Measurements from ENCODE around the gene RIC8A.
"Not testable (repeated sequence)": the region's sequence is repeated elsewhere in the genome, so short reads cannot be mapped to it uniquely, and the experiment has no call there.

Gene RIC8A

DNA sequence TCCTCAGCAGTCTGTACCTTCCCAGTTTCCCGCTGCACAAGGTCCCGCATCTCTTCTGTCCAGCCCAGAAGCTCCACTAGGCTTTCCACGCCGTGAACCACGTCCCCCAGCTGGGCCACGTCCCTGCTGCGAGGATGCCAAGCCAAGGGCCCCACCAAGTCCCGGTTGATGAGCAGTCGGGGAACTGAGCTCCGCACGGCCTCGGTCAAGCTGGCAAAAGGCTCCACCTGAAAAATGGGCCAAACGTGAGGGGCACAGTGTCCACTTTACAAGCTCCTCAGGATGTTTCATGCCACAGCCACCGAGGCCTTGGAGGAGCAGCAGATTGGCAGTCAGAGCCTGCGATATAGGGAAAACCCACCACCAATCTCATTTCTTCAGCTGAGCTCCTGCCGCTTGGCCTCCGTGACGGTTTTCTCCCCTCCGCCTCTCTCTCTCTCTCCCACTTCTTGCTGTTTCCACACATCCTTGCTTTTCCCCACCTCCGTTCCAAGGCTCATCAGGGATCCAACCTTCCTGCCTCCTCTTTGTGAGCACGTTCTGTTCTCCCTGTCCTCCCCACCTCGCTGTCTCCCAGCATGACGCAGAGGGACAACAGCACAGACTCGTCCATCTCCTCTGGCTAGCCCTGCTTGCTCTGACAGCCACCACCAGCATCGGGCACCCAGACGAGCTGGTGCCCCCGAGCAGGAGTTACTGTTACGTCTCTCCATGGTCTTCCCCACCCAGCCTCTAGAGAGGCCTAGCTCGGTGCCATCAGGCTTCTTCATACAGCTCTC lies 11.5 kb downstream of the RIC8A start:
- TF ChIP-seq POLR2A (IDR thresholded peaks at IDR 0.05; ENCODE audit: low read depth, low read length) = no peak
- DNase-seq (ENCODE audit: insufficient read length, low spot score) (no peak), FAIRE-seq (no peak)

DNA sequence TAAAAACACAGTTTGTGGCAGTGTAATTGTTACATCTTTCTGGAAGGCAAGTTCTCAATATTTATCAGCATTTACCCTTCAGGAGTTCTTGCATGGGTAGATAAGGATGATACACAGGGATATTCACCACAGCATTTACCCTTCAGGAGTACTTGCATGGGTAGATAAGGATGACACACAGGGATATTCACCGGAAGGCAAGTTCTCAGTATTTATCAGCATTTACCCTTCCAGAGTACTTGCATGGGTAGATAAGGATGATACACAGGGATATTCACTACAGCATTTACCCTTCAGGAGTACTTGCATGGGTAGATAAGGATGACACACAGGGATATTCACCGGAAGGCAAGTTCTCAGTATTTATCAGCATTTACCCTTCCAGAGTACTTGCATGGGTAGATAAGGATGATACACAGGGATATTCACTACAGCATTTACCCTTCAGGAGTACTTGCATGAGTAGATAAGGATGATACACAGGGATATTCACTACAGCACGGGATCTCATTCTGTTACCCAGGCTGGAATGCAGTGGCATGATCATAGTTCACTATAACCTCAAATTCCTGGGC lies 13.2 kb downstream of the RIC8A start:
- DNase-seq (ENCODE audit: insufficient read length, low spot score); FAIRE-seq: not testable (repeated sequence)

GRCh38 chr11:221539-221938 lies 14.0 kb downstream of the RIC8A start:
- FAIRE-seq (no peak), DNase-seq (ENCODE audit: insufficient read length, low spot score) (no peak)
- no peak for TF ChIP-seq POLR2A (IDR thresholded peaks at IDR 0.05; ENCODE audit: low read depth, low read length)

DNA sequence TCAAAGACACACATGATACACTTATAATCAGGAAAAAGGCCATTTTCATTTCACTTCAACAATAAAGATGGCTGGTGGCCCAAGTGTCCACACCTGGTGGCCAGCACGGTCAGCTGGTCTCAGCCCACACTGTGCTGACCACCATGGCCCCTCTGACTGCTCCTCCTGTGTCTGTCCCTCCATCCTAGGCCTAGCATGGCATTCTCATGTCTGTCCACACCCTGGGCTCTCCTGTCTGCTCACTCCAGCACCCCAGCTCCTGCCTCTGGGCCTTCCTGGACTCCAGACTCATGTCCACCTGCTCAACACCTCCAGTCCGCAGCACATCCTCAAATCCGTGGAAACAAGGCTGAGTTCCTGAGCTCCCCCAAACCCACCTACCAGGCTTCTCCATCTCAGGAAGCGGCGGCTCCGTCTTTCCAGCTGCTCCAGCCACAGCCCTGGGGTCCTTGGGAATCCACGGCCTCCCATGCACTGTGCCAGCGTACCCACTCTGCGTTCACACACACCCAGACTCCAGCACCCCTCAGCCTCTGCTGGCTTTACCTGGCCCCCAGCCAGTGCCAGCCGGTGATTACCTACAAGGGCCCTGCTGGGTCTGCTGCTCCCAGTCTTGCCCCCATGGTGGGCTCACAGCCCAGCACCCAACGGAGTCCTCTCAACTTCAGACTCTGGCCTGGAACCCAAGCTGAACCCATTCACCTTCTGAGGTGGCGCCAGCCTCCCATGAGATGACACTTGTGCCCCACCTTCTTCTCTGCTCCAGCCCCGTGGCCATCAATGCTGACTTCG lies 14.7 kb downstream of the RIC8A start:
- TF ChIP-seq POLR2A (IDR thresholded peaks at IDR 0.05; ENCODE audit: low read depth, low read length) = no peak
- FAIRE-seq (no peak), DNase-seq (ENCODE audit: insufficient read length, low spot score) (no peak)

DNA sequence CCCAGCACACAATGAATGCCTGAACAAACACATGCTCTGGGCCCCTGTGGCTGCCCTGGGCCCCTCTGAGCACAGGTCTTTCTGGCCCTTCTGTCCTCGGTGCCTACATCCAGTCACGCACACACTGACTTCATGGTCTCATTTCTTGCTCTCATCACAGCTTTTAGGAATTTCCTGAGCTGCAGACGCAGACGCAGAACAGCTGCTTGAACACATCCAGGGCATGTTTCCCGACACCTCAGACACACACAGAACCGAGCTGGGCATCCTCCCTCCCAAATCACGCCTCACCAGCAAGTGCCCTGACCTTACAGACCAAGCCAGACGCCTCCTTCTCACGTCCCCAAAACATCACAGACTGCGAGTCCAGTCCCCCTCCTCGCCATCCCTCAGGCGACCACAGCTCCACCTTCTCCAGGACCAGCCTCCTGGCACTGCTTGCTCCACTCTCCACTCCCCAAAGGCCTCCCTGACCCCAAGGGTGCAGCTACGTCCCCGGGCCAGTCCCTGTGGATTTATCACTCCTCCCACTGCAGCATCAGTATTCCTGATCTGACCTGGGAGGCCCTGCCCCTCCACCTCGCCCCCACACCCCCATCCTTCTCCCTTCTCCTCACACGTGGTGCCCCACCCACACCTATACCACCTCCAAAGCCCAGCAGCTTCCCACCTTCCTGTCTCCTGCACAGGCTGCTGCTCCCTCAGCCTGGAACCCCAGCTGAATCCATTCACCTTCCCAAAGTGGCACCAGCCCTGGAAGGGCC lies 15.7 kb downstream of the RIC8A start:
- no peak for DNase-seq (ENCODE audit: insufficient read length, low spot score)
- no peak for FAIRE-seq

GRCh38 chr11:223884-224283 lies 16.4 kb downstream of the RIC8A start:
- DNase-seq (ENCODE audit: insufficient read length, low spot score) = no peak
- FAIRE-seq = no peak
- no peak for TF ChIP-seq POLR2A (IDR thresholded peaks at IDR 0.05; ENCODE audit: low read depth, low read length)

More for the DNA sequence above, 15.7 kb downstream of the RIC8A start:
- no peak for TF ChIP-seq POLR2A (IDR thresholded peaks at IDR 0.05; ENCODE audit: low read depth, low read length)

GRCh38 chr11:224424-224823 lies 16.9 kb downstream of the RIC8A start:
- no peak for TF ChIP-seq POLR2A (IDR thresholded peaks at IDR 0.05; ENCODE audit: low read depth, low read length)
- FAIRE-seq (no peak), DNase-seq (ENCODE audit: insufficient read length, low spot score) (no peak)

DNA sequence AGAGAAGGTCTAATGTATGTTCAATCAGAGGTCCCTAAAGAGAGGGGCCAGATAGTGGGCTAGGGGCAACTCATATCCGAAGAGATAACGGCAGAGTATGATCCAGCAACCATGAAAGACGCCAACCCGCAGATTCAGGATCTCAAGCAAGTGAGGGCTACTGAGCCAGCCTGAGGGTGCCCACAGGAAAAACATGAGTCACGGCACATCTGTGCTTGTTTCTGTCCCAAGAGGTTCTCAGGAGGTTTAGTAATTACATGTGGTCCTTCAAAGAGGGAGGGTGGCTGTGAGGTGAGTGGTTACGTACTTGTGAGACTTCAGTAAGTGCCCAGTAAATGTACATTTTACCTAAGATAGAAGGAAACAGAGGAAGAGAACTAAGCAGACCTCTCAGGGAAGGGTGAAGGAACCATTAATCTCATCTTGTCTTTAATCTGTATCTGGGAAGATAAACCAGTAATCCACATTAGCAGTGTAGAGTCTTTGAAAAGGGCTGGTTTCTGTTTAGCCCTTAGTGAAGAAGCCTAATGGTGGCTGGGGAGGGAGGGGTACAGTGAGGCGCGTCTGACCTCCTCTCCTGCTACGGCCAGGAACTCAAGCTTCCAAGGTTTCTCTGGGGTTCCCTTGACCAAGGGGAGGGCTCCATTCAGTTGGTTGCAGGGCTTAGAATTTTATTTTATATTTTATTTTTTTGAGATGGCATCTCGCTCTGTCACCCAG lies 18.4 kb downstream of the RIC8A start:
- FAIRE-seq (no peak), DNase-seq (ENCODE audit: insufficient read length, low spot score) (no peak)
- no peak for TF ChIP-seq POLR2A (IDR thresholded peaks at IDR 0.05; ENCODE audit: low read depth, low read length)

DNA sequence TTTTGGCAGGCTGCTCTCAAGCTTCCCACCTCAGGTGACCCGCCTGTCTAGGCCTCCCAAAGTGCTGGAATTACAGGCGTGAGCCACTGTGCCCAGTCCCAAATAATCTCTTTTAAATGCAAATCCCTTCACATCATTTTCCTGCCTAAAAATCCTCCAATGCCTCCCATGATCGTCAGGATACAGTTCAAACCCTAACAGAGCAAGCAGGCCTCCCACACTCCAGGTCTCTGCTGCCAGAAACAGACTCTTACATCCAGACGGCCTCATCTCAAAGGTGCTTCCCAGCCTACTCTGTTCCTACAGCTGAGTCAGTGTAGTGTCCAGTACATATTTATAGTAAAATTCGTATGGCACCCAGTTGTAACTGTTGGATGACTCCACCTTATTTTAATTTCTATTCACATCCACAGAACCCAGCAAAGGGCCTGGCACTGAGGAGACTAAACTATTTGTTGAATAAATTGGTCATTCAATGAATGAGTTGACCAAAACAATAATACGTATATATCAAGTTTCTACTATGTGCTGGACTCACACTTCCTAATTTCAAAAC lies 20.4 kb downstream of the RIC8A start:
- DNase-seq (ENCODE audit: insufficient read length, low spot score) = no peak
- no peak for FAIRE-seq
- TF ChIP-seq POLR2A (IDR thresholded peaks at IDR 0.05; ENCODE audit: low read depth, low read length) = no peak

DNA sequence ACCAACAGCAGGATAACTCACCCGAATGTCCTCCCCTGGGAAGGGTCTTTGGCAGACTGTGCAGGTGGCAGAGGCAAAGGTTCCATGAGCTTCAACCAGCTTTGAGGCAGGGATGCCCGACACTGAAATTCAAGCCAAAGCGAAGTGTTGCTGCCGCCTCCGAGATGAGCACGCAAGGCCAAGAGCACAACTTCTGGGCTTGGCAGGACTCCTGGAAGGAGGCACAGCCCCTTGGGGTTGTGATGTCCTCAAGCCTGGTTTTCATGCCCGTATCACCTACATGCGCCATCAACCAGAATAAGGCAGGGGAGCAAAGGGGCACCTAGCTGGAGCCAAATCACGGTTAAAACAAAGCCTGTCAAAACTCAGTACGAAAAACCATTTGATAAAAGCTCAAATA lies 22.9 kb downstream of the RIC8A start:
- FAIRE-seq = no peak
- DNase-seq (ENCODE audit: insufficient read length, low spot score) = no peak
- TF ChIP-seq POLR2A (IDR thresholded peaks at IDR 0.05; ENCODE audit: low read depth, low read length) = no peak

- TF ChIP-seq POLR2A (IDR thresholded peaks at IDR 0.05; ENCODE audit: low read depth, low read length) = no peak
- FAIRE-seq (no peak), DNase-seq (ENCODE audit: insufficient read length, low spot score) (no peak)
Observed at GRCh38 chr11:232783-233565, 25.5 kb downstream of the RIC8A start.

DNA sequence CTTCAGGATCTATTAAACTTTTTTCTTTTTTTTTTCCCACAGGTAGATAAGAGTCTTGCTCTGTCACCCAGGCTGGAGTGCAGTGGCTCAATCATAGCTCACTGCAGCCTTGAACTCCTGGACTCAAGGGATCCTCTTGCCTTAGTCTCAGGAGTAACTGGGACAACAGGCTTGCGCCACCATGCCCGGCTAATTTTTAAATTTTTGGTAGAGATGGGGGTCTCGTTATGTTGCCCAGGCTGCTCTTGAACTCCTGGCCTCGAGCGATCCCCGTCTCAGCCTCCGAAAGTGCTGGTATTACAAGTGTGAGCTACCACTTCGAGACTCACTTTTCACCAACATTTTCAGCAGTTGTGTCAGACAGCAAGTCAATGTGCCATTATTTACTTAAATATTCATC lies 27.7 kb downstream of the RIC8A start:
- DNase-seq (ENCODE audit: insufficient read length, low spot score) = no peak
- no peak for TF ChIP-seq POLR2A (IDR thresholded peaks at IDR 0.05; ENCODE audit: low read depth, low read length)
- FAIRE-seq = no peak
